HL-60/S4 (cell line): ENCODE results near the gene AP5M1.
"Not testable (repeated sequence)": the region's sequence is repeated elsewhere in the genome, so short reads cannot be mapped to it uniquely, and the experiment has no call there.

Experiments
- in situ Hi-C: fragments of 300-500 bp; cut with MboI; formaldehyde crosslinking; loops from 2 replicates; pipeline ENCODE4 v1.14.3; 2022; ENCODE audit warnings: low sequenced_read_pairs

AP5M1 gene

DNA sequence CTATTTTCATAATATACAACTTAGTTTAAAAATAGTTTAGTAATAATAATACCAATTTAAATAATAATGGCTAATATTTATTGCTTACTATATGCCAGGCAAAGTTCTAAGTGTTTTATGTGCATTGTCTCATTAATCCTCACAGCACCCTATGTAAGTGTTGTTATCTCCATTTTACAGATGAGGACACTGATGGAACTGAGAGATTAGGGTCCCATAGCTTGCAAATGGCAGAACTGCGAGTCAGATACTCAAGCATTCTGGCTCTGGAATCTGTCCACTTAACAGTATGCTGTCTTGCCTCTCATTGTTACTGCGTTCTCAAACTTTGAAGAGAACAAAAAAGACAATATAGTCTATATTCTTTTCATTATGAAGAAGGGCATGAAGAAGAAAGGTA, 19.0 kb downstream of the AP5M1 start:
- in situ Hi-C loops: no loop called here

DNA sequence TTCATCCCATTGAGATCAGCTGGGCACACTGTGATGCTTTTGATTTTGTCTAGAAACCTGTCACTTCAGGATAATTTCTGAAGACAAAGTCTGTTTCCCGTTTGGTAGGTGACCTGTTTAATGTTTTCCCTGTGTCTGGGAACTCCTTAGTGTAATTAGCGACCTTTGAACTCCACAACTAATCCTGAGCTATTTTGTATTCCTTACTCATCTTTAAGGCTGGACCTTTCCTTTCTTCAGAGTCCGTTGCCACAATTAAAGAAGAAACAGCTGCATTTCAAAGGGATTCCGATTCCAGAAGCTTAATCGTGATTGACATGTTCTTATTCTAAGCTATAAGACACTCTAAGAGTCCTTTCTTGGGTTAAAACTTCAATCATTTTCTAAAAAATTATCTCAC, 22.0 kb downstream of the AP5M1 start:
- in situ Hi-C loops: no loop called here

DNA sequence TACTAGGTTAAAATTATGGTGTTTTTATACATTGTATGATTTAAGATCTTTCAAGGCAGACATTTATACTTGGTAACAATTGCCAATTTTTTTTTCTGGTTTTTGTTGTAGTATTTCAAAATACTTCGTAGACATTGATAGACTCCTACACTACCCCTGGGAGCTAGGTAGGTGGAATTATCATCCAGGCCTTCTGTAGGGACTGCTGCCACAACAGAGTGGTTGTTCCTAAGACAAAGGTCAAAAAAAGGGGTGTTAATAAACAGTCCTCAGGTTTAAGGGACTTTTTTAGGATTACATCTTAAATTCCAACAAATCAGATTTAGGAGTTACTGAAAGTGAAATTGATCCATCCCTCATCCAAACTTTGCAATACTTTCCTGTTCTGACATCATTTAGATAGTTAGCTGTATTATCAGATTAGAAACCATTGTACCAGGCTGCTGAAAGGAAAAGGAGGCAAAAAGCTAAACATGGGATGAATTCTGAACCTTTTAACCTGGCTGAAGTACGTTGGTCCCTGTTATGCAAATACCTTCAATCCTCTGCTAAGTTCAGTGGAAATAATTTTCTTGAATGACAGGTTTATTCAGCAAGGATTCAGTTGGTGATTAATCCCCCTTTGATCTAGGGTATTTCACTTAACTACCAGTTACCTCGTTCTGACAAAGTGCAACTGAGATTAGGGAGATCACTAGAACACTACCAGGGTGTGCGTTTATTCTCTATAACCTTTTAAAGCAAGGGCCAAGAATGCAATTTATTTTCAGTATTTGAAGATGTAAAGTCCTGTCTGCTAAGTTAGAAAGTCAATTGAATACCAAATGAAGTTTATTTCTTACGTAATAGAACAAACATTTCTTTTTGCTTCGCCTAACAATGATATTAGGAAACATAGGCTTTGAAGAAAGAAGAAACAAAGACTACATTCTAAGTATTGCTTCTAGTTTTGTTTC, 23.2 kb downstream of the AP5M1 start:
- in situ Hi-C loops: no loop called here

DNA sequence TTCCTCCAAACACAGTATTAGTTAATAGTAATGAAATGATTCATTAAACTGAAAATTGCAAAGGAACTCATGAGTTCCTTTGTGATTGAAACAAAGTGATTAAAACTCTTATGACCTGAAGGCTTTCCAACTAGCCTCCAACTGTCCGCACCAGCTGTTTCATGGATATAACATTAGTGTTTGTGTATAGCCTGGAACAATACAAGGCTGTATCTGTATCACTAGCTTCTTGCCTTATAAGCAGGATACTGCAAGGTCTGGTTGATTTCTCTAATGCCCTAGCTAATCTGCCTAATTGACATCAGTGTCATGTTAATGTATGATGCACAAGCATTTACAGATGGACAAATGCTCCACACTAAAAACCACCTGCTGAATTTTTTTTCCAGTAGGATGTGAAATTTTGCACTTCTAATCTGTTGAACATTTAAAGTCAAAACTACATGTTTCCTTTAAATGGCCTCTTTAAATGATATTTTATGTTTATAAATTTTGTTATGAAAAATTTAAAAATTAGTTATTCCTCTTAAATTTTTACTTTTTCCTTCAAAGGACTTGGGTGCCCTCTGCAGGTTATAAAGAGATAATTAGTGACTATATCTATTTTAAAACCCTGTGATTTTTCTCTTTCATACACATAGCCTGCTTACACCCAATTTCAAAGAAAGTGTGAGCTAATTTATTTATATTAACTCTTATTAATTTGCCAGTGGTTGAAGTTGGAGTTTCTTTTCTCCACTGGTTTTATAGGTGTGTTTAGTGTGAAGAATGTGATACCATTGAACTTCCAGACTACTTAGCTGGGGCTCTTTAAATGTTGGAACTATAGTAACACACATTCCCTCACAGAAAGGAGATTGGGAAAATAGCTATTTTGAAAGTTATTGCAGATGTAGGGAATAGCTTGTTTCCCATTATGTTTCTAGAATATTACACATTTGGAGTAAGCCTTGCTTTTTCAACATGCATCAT, 25.4 kb downstream of the AP5M1 start:
- in situ Hi-C loops: no loop called here

DNA sequence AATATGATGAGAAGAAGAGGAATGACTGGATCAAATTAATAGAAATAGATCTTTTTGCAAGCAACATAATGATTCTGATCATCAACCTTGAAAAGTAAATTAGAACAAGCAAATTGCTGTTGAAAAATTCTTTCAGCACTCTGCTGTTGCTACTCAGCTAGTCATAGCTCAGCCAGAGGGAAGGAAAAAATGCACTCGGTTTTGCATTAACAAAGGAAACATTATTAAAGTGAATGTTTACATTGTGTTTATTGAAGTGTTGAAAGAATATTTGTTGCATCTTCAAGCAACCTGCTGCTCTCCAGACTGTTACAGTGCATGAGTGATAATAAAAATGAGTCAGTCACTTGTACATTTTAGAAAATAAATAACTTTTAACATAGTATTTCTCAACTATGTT, 26.5 kb downstream of the AP5M1 start:
- in situ Hi-C loops: no loop called here

DNA sequence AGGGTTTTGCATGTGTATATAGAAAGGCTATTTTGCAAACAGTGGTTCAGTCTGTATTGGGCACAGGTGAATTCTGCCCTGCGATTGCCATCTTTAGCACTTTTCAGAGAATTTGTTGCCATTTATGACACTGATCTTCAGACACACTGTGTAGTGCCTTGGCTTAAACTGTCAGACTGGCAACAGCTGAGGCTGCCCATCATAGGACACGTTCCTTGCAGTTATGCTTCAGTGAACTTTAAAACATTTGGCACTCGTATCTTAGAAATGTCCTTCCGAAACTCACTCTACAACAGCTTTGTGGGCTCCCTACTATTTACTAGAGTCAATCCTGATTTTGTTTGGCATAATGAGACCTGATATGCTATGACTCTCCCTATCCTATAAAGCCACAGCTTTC, 29.1 kb downstream of the AP5M1 start:
- in situ Hi-C loops: no loop called here

DNA sequence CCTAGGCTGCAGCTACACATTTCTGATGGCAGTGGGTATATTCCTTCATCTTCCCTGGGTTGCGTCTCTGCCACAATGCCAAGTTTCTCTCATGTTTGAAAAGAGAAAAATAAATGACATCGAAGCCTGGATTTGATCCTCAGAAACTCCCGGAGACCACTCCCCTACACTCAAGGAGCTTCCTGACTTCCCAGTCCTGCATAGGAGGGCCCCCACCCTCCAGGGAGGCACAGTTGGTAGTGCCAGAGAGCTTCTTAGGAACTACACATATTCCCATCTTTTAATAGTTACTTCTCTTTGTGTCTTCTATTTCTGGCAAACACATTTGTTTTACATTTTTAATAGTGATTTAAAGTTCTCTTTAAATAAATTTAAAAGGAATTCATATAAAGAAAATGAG, 30.7 kb downstream of the AP5M1 start:
- in situ Hi-C loops: no loop called here

DNA sequence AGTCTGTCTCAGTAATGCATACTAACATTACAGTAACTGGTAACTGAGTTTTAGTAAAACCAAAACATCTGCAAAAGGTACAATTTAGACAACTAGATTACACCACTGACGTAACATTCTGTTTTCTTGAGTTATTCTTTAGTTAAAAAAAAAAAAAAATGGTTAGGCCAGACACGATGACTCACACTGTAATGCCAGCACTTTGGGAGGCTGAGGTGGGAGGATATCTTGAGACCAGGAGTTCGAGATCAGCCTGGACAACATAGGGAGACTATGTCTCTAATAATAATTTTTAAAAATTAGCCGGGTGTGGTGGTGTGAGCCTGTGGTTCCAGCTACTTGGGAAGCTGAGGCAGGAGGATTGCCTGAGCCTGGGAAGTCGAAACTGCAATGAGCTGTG, 34.1 kb downstream of the AP5M1 start:
- in situ Hi-C loops: loop anchor here (25.0 kb wide), 1 partner anchor 816 kb away; no protein-coding TSS in a partner anchor

DNA sequence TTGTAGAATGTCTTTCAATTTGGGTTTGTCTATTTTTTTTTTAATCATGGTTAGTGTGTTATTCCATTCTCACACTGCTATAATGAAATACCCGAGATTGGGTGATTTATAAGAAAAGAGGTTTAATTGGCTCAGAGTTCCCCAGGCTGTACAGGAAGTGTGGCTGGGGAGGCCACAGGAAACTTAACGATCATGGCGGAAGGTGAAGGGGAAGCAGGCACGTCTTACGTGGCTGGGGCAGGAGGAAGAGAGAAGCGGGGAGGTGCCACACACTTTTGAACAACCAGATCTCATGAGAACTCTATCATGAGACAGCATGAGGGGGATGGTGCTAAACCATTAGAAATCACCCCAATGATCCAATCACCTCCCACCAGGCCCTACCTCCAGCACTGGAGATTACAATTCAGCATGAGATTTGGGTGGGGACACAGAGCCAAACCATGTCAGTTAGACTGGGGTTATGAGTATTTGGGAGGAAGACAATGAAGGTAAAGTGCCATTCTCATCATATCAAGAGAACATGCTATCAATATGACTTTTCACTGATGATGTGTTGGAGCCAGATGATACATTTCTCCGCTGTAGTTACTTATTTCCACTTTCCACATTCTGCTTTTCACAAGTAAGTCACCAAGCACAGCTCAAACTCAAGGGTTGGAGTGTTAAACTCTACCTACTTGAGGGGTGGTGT, 45.8 kb downstream of the AP5M1 start:
- in situ Hi-C loops: loop anchor here (25.0 kb wide), 1 partner anchor 827 kb away; no protein-coding TSS in a partner anchor

DNA sequence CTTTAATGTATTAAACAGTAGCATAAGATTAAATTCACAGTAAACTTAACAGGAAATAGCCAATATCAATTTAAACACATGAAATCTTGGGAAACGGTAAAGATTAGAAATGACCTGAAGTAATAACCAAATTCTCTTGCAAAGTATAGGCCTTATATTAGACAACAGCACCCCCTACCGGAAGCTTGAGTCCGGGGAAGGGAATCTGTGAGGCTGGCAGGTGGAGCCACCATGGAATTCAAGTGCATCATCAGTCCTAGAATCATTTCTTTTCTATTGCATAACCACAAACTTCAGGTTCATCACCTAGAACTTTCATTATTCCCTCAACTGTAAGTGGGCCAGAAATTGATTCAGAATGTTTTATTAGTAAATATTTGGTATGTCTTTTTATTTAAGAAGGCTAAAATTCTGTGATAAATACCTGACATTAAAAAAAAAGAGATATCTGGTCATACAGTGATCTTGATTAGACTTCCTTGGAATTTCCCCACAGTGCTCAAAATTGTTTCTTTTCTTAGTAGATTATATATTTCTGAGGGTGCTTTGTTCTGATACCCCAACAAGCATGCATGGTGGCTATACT, 48.6 kb downstream of the AP5M1 start:
- in situ Hi-C loops: loop anchor here (25.0 kb wide), 1 partner anchor 830 kb away; no protein-coding TSS in a partner anchor

DNA sequence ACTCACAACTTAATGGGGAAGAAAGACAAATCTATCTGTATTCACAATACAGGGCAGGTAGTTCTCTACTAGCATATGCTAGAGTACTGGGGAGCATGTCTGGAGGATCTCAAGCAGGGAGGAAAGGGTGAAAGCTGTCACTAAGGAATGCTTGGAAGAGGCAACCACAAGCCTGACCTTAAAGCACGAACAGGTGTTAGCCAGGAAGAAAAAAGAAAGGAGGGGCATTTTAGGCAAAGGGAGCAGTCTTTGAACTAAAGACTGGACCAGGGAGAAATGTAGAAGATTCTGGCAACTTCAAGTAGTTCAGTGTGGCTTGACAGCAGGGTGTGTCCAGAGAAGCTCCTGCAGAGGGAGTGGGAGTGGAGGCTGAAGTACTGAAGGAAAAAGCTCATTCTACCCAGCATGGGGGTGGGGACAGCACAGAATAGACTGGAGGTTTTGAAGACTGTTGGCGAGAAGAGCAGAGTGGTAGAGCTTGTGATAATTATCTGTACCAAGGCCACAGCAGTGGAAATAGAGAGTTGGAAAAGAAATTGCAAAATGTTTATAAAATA, 50.9 kb downstream of the AP5M1 start:
- in situ Hi-C loops: loop anchor here (25.0 kb wide), 1 partner anchor 832 kb away; no protein-coding TSS in a partner anchor

DNA sequence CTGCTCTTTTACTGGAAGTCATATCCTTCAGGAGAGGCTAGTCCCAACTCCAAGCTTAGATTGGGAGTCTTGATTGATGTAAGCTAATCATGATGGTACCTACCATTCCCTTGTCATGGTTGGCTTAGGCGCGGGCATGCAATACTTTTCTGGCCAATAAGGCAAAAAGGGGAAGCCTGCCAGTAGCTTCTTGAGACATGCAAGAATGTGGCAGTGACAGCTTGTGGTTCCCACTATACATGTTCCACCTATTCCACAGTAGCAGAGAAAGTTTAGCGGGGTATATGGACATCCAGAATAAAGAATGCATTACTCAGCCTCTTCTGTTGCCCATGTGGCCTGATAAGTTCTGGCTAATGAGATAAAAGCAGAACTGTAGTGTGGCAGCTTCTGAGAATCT, 55.0 kb downstream of the AP5M1 start:
- in situ Hi-C loops: loop anchor here (25.0 kb wide), 1 partner anchor 836 kb away; no protein-coding TSS in a partner anchor

DNA sequence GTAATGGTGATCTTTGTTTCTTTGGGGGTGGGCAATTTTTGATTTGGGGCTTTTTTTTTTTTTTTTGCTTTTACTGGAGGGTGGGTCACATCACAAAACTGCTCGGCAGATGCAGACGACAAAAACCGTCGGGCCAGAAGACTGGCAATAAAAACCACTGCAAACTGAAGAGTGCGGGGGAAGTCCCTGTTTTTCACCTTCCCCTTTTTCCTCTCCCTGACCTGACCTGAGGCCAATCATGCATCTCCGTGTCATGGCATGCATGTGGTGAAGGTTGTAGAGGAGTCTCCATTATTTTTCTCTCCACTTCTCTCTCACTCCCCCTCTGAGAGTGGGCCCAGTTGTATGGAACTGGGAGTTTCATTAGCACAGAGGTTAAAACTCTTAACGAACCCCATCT, 57.5 kb downstream of the AP5M1 start:
- in situ Hi-C loops: no loop called here

DNA sequence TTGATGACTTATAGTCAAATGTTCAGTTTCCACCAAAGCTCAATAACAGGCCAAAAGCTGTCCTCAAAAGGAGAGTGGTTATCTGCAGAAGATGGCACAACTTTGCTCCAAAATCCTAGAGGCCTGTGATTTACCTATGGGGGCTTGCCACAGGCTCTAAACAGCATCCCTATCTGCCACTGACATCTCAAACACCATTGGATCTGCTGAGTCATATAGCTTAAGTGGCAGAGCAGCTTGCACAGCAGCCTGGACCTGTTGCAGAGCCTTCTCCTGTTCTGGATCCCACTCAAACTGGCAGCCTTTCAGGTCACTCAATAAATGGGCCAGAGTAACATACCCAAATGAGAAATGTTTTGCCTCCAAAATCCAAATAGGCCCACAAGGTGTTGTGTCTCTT, 61.1 kb downstream of the AP5M1 start:
- in situ Hi-C loops: no loop called here

DNA sequence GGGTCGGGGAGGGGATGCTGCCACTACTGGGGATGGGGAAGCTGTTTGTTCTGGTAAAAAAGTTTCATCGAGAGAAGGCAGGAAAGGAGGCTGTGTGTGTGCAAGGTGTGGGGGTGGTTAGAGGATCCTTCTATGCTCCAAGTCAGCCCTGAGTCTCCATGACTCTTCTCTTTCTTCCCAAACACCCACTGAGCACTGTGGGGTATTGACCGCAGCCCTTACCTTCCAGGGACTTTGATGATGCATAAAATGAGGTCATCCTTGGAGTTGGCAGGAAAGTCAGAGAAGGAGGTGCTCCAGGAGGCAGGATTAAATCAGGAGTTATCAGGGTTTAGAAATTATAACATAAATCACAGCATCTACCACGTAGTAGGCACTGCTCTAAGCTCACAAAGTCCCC, 63.7 kb downstream of the AP5M1 start:
- in situ Hi-C loops: not testable (repeated sequence)

DNA sequence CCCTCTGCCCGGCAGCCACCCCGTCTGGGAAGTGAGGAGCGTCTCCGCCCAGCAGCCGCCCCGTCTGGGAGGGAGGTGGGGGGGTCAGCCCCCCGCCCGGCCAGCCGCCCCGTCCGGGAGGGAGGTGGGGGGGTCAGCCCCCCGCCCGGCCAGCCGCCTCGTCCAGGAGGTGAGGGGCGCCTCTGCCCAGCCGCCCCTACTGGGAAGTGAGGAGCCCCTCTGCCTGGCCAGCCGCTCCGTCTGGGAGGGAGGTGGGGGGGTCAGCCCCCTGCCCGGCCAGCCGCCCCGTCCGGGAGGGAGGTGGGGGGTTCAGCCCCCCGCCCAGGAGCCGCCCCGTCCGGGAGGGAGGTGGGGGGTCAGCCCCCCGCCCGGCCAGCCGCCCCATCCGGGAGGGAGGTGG, 65.0 kb downstream of the AP5M1 start:
- in situ Hi-C loops: not testable (repeated sequence)

DNA sequence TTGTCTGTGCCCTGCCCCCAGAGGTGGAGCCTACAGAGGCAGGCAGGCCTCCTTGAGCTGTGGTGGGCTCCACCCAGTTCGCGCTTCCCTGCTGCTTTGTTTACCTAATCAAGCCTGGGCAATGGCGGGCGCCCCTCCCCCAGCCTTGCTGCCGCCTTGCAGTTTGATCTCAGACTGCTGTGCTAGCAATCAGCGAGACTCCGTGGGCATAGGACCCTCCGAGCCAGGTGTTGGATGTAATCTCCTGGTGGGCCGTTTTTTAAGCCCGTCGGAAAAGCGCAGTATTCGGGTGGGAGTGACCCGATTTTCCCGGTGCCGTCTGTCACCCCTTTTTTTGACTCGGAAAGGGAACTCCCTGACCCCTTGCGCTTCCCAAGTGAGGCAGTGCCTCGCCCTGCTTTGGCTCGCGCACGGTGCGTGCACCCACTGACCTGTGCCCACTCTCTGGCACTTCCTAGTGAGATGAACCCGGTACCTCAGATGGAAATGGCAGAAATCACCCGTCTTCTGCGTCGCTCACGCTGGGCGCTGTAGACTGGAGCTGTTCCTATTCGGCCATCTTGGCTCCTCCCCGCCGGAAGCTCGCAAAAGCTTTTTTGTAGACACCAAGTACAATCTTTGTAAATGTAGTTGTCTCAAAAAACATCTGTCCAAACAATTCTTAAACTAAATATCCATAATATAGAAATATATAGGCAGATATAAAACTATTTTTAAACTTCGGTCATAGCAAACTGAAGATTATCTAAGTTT, 75.0 kb downstream of the AP5M1 start:
- in situ Hi-C loops: not testable (repeated sequence)

DNA sequence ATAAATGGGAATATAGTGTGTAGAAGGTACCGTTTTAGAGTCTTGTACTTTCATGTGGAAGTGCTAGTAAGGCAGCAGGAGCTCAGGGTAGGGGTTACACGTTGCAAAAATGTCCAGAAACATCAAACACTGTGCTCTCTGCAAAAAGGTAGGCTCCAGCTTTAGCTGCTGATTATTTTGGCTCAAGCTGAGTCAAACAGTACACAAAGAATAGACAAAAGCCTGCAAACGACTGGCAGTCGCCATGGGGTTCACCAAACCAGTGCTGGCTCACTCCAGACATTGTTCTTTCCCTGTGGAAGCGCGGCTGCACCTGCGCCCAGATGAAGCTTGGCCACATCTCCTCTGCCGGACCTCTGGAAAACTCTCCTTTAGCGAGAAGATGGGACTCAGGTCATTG, 76.3 kb downstream of the AP5M1 start:
- in situ Hi-C loops: no loop called here

DNA sequence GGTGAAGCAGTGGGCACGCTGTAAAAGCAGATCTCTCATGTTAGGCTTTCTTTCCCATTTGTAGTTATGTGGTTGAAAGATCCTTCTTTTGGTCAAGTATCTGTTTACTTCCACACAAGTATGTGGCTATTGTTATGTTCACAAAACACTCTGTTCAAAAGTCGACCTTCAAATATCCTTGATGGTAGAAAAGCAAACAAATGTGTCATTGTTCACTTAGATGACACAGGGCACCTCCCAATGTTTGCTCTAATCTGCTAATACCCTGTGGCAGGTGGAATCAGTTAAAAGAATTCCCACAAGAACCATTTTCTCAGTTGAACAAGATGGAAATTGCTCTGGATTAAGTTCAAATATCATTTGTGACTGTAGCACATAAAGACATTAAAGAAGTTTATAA, 78.0 kb downstream of the AP5M1 start:
- in situ Hi-C loops: no loop called here
